GM12875 (cell line): ENCODE data around the gene HDAC4.
"Not testable (repeated sequence)": the region's sequence is repeated elsewhere in the genome, so short reads cannot be mapped to it uniquely, and the experiment has no call there.

ENCODE experiments used
- H3K4me3 ChIP-seq: one replicate; pipeline ENCODE4 v1.5.1; 2011; ENCODE audit warnings: low read depth, low read length, control low read depth
- CTCF ChIP-seq: IDR thresholded peaks from 2 replicates; pipeline ENCODE4 v1.5.1; 2011; ENCODE audit warnings: low read depth, mild to moderate bottlenecking, control low read depth, inconsistent platforms, low read length, moderate library complexity, borderline replicate concordance; ENCODE audit not compliant: insufficient read depth

Gene HDAC4

GRCh38 chr2:239400596-239401066 lies at the start of gene HDAC4:
TSS of gene HDAC4 (minus strand) at chr2:239401020. CDS start at chr2:239352699, 48,321 bp downstream.
- H3K4me3 ChIP-seq: peak within 1 kb of the TSS; percentile 92
- TF ChIP-seq CTCF: no peak

GRCh38 chr2:239449468-239449867 lies 48.6 kb upstream of the HDAC4 start:
- H3K4me3 ChIP-seq: not testable (repeated sequence)

DNA sequence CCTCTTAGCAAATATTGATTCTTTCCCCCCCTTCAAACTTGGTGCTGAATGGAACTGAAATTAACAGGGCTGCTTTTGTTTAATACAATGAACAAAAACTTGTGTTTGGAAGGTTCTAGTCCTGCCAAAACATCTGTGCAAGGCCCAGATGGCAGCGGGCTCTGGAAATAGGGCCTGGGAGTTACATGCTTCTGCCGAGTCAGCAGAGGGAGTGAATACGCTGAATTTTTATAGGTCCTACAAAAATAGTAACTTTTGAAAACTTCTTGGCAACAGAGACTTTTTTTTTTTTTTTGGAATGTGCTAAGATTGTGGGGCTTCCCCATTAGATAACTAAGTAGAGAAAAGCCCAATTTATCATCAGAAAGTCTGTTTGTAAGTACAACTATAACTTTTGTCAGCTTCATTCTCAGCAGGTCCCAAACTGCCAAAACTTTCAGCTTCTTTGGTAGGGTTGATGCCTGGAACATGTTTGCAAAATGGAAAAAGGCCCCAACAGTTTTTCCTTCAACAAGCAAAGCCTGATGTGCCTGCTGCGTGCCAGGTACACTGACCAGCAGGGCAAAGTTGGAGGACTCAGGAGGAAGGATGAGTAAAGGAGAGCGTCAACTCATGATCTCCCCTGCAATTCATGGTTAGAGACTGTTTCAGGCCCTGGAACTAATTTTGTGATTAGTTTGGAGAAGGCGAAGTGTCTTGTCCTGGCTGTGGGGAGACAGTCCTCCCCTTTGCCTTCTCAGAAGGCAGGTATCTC lies 45.1 kb upstream of the HDAC4 start:
- TF ChIP-seq CTCF: no peak
- no peak overlapping the region for H3K4me3 ChIP-seq

DNA sequence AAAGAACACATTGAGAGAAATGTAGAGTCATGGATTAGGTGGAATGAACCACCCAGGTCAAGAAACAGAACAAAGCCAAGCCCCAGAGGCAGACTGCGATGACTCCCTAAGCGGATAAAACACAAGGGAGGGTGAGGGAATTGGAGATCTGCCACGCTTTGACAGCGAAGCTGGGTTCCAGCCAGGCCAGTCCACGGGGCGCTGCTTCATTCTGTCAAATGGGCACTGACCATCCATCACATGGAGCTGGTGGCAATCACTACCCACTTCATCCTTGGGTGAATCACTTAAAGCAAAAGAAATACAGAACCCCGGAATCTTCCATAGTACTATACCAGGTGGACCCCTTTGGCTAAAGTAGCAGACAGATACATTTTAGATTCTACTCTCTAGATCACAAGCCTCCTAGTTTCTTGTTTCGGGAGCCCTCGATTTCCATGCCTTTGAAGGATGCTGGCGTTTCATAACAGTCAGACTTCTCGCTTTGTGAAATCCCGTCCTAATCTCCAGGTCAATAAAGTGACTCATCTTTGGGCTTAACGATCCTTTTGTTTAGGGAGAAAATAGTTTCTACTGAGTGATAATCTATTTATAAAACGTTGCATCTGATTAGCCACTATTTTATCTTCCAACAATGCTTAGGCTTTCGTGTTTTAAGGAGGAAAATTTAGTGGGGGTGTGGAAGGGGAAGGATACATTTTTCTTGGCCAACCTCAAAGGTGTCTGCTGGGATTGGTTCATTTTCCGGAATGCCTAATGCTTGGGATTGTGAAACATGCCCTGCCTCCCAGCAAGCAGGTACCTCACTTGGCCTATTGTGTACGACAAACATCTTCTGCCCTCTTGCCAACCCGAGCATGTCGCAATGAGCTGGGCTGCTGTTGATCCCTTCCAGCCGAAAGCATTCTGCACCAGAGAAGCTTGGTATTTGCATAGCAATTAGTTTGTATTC lies 44.1 kb upstream of the HDAC4 start:
- no peak for TF ChIP-seq CTCF

DNA sequence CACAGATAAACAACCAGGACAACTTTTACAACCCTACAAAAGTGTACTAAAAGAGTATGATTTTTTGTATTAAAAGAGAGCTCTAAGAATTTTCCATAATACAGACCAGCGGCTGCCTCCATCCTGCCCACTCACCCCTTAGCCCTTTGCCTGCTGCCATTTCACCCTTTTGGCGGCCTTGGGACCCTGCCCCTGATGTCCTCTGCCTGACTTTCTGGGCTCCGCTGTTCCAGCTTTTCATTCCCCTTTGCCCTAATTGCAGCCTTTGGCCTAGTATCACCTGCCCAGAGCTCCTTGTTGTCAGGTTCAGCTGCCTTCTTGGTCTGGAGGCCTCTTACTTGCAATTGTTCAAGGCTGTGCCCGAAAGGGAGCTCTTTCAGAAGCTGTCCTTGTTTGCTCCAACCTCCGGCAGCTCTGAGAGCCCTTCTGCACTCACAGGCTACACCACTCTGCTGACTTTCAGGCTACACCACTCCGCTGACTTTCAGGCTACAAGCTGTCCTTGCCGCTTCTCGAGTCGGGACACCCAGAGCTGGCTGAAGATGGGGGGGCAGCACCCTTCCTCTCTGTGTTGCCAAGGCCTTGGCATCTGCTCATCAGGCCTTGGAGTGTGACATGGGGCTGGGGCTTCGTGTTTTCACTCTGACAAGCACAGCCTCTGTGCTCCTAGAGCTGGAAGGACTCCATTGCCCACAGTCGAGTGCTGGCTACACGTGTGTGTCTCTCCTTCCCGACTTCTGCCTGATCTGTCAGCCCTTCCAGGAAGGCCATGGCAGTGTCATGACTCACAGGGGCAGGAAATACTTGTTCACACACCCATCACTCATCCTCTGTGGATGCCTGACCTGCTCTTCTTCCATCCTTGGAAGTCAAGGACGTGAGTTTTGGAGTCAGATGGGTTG lies 43.1 kb upstream of the HDAC4 start:
- no peak overlapping the region for H3K4me3 ChIP-seq
- TF ChIP-seq CTCF: no peak

More for the DNA sequence above, 44.1 kb upstream of the HDAC4 start:
- no peak overlapping the region for H3K4me3 ChIP-seq

GRCh38 chr2:239443102-239443620 lies 42.3 kb upstream of the HDAC4 start:
- no peak overlapping the region for H3K4me3 ChIP-seq
- TF ChIP-seq CTCF: no peak
